HAP-1 (cell line): Measurements from ENCODE around the gene FOCAD.
"Not testable (repeated sequence)": the region's sequence is repeated elsewhere in the genome, so short reads cannot be mapped to it uniquely, and the experiment has no call there.

Source experiments
- DNase-seq, 2 experiments: peaks; one replicate each; pipeline ENCODE4 v3.0.0-alpha.2; 2016 to 2020; ENCODE audit warnings: low spot score in 2 of 2
- H3K27me3 ChIP-seq: fragments of 250-450 bp; sonication (Bioruptor Pico); 2 replicates; pipeline ENCODE4 v1.5.1; 2020; ENCODE audit warnings: low read depth, mild to moderate bottlenecking, moderate library complexity
- H3K36me3 ChIP-seq: fragments of 250-450 bp; sonication (Bioruptor Pico); replicated peaks from 2 replicates; pipeline ENCODE4 v1.5.1; 2020; ENCODE audit warnings: mild to moderate bottlenecking
- H3K4me1 ChIP-seq: fragments of 250-450 bp; sonication (Bioruptor Pico); 2 replicates; pipeline ENCODE4 v1.5.1; 2020; ENCODE audit warnings: mild to moderate bottlenecking
- H3K4me3 ChIP-seq: fragments of 250-450 bp; sonication (Bioruptor Pico); 2 replicates; pipeline ENCODE4 v1.5.1; 2020; ENCODE audit warnings: mild to moderate bottlenecking, moderate library complexity
- H3K9me3 ChIP-seq: fragments of 250-450 bp; sonication (Bioruptor Pico); 2 replicates; pipeline ENCODE4 v1.5.1; 2020; ENCODE audit warnings: mild to moderate bottlenecking, moderate library complexity
- in situ Hi-C: fragments of 300-500 bp; cut with MboI; formaldehyde crosslinking; loops from 3 replicates; pipeline ENCODE4 v1.14.3; 2020; ENCODE audit warnings: low sequenced_read_pairs, inconsistent platforms, mixed read lengths

FOCAD gene

GRCh38 chr9:20684035-20684874 lies at the start of gene FOCAD:
TSS of gene FOCAD (plus strand) at chr9:20684259. CDS start at chr9:20715354, 31,095 bp downstream.
- H3K4me1 ChIP-seq: peaks cover 18% of the 10 kb centered on the region
- in situ Hi-C loops: no loop called here
- peak within 1 kb of the TSS; percentile 62 for H3K4me3 ChIP-seq
- DNase-seq: peak; percentile 93 to 96
- H3K9me3 ChIP-seq: no peaks in the 10 kb centered on the region
- H3K27me3 ChIP-seq: no peaks in the 10 kb centered on the region
- no peaks in the 10 kb centered on the region for H3K36me3 ChIP-seq

DNA sequence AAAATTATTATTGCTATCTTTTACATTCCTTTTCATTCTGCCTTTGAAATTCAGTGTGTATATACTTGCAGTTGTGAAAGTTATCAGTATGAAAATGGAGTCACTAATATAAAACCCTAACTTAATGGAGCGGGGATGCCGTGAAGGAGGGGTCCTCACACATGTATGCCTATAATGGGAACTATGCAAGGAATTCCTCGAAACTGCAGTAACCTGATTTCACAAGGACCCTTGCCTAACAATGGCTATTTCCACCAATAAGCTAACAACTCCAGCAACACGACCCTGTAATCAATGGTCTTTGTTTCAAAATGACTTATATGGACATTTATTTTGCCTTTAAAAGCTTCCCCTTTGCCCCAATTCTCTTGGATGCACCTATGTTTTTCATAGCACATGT lies 49.2 kb upstream of the FOCAD start:
- Histone ChIP-seq H3K4me3 (no peak overlapping the region), H3K4me1 (peaks cover 3% of the 10 kb centered on the region; the same call in 1 of the 2 replicates), H3K9me3 (no peaks in the 10 kb centered on the region), H3K27me3 (no peaks in the 10 kb centered on the region), H3K36me3 (no peaks in the 10 kb centered on the region)
- no peak for DNase-seq
- in situ Hi-C loops: no loop called here

DNA sequence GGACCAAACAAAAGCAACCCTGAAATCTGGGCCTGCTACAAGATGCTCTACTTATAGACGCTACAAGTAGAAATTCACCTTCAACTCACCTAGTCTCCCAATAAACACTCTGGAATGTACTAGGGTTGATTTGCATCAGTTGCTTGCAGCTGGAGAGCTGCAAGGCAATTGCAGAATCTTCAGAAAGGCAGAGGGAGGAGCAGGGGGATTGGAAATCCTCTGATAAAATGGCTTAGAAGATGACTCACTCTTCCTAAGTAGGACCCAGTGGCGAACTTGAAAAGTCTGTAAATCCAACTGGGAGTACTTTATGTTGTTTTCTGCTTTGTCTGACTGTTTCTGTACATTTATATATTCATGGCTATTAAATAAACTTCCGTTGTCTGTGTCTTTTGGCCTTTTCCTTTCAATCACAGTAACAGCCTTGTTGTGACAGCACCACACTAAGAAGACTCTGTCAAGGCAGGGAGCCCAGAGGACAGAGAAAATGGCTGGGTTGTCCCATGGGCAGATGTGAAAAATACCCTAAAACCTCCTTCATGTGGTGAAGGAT lies 47.1 kb upstream of the FOCAD start:
- in situ Hi-C loops: no loop called here
- DNase-seq: no peak
- no peak overlapping the region for H3K4me3 ChIP-seq

GRCh38 chr9:20640331-20641187 lies 43.5 kb upstream of the FOCAD start:
- peak in 1 of 2 experiments; percentile 63 for DNase-seq
- no peaks in the 10 kb centered on the region for H3K36me3 ChIP-seq
- H3K4me1 ChIP-seq: no peaks in the 10 kb centered on the region
- in situ Hi-C loops: no loop called here
- H3K9me3 ChIP-seq: no peaks in the 10 kb centered on the region
- H3K27me3 ChIP-seq: no peaks in the 10 kb centered on the region
- no peak overlapping the region for H3K4me3 ChIP-seq

More for the DNA sequence above, 47.1 kb upstream of the FOCAD start:
- Histone ChIP-seq H3K36me3 (no peaks in the 10 kb centered on the region), H3K4me1 (no peaks in the 10 kb centered on the region), H3K9me3 (no peaks in the 10 kb centered on the region), H3K27me3 (no peaks in the 10 kb centered on the region)

GRCh38 chr9:20642045-20642444 lies 42.0 kb upstream of the FOCAD start:
- no peaks in the 10 kb centered on the region for H3K36me3 ChIP-seq
- DNase-seq: no peak
- H3K4me1 ChIP-seq: no peaks in the 10 kb centered on the region
- no peaks in the 10 kb centered on the region for H3K9me3 ChIP-seq
- in situ Hi-C loops: no loop called here
- H3K27me3 ChIP-seq: no peaks in the 10 kb centered on the region
- no peak overlapping the region for H3K4me3 ChIP-seq

GRCh38 chr9:20643660-20644059 lies 40.4 kb upstream of the FOCAD start:
- H3K4me3 ChIP-seq: no peak overlapping the region
- no peaks in the 10 kb centered on the region for H3K36me3 ChIP-seq
- no peaks in the 10 kb centered on the region for H3K9me3 ChIP-seq
- no peak for DNase-seq
- in situ Hi-C loops: no loop called here
- H3K27me3 ChIP-seq: no peaks in the 10 kb centered on the region
- H3K4me1 ChIP-seq: no peaks in the 10 kb centered on the region

- Histone ChIP-seq H3K27me3 (no peaks in the 10 kb centered on the region), H3K36me3 (no peaks in the 10 kb centered on the region), H3K9me3 (no peaks in the 10 kb centered on the region), H3K4me1 (no peaks in the 10 kb centered on the region), H3K4me3 (no peak overlapping the region)
- DNase-seq: no peak
- in situ Hi-C loops: no loop called here
Measured at GRCh38 chr9:20646656-20647055, 37.4 kb upstream of the FOCAD start.

DNA sequence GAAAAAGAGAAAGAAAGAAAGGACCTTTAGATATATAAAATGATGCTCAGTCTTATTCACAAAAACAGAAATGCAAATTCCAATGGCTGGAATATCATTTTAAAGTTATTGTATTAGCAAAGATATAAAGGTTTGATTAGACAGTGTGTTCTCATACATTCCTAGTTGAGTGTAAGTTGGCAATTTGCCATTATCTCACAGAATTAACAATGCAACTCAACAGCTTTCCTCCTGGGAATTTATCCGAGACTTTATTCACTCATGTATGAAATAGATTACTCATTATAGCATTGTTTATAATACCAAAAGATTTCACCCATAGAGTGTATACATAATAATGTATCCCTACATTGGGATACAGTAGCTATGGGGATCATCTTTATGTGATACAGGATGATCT lies 34.7 kb upstream of the FOCAD start:
- Histone ChIP-seq H3K4me1 (no peaks in the 10 kb centered on the region), H3K27me3 (no peaks in the 10 kb centered on the region), H3K4me3 (no peak overlapping the region), H3K36me3 (no peaks in the 10 kb centered on the region), H3K9me3 (no peaks in the 10 kb centered on the region)
- DNase-seq: no peak
- in situ Hi-C loops: no loop called here

DNA sequence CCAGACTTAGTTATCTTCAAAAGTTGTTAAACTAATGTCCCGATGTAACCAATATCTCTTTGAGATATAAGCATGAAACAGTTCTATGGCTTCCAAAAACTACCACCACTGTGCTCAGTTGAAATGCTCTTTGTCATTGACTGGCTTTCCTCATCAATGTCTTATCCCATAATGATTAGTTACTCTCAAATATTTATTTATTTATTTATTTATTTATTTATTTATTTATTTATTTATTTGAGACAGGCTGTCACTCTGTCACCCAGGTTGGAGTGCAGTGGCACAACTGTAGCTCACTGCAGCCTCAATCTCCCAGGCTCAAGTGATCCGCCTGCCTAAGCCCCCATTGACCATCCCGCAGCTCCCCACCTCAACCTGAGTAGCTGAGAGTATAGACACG lies 33.7 kb upstream of the FOCAD start:
- DNase-seq: no peak
- Histone ChIP-seq H3K4me1 (no peaks in the 10 kb centered on the region), H3K27me3 (no peaks in the 10 kb centered on the region), H3K36me3 (no peaks in the 10 kb centered on the region), H3K9me3 (no peaks in the 10 kb centered on the region), H3K4me3 (no peak overlapping the region)
- in situ Hi-C loops: no loop called here

GRCh38 chr9:20650750-20651299 lies 33.2 kb upstream of the FOCAD start:
- no peaks in the 10 kb centered on the region for H3K4me1 ChIP-seq
- in situ Hi-C loops: no loop called here
- no peaks in the 10 kb centered on the region for H3K9me3 ChIP-seq
- DNase-seq: no peak
- H3K36me3 ChIP-seq: no peaks in the 10 kb centered on the region
- no peaks in the 10 kb centered on the region for H3K27me3 ChIP-seq
- no peak overlapping the region for H3K4me3 ChIP-seq

DNA sequence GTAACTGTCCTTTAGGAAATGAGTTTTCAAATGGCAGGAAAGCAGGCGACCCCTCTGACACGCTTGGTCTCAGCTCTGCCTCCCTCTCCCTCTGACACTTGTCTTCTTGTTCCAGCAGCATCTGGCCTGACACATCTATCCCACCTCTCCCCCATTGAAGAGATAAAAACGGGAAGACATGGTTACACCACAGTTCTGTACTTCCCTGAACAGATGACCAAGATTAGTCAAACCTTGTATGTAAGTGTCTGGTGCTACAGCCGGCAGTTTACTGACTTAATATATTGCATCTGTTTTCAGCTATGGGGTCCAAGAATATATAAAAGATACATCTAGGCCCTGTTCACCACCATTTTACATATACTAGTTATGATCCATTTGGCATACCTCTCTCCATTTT lies 32.1 kb upstream of the FOCAD start:
- in situ Hi-C loops: no loop called here
- Histone ChIP-seq H3K36me3 (no peaks in the 10 kb centered on the region), H3K9me3 (no peaks in the 10 kb centered on the region), H3K27me3 (no peaks in the 10 kb centered on the region), H3K4me3 (no peak overlapping the region), H3K4me1 (no peaks in the 10 kb centered on the region)
- no peak for DNase-seq

- in situ Hi-C loops, H3K4me1 ChIP-seq, H3K9me3 ChIP-seq, H3K27me3 ChIP-seq, H3K36me3 ChIP-seq: not testable (repeated sequence)
- DNase-seq: peak in 1 of 2 experiments; percentile 61
- peak overlapping the region; percentile 60 for H3K4me3 ChIP-seq
Measured at GRCh38 chr9:20658246-20658667, 25.8 kb upstream of the FOCAD start.

GRCh38 chr9:20658677-20659473 lies 25.2 kb upstream of the FOCAD start:
- H3K36me3 ChIP-seq: no peaks in the 10 kb centered on the region
- in situ Hi-C loops: no loop called here
- H3K4me3 ChIP-seq: peak overlapping the region; percentile 60
- H3K4me1 ChIP-seq: peaks cover 13% of the 10 kb centered on the region
- no peaks in the 10 kb centered on the region for H3K9me3 ChIP-seq
- peak in 1 of 2 experiments; percentile 38 for DNase-seq
- H3K27me3 ChIP-seq: no peaks in the 10 kb centered on the region
